HepG2 (cell line): ENCODE results near the gene MPZL3. TPM values are rescaled to one million over a fixed set of nuclear protein-coding genes. Genes with fewer than 3 reads are reported as not detected.

Experiments used
- ARNTL ChIP-seq: sonication (generic); formaldehyde crosslinking; IDR thresholded peaks from 2 replicates; pipeline ENCODE4 v1.4.0; 2020; ENCODE audit warnings: mild to moderate bottlenecking, missing genetic modification reagents
- CREM ChIP-seq, 2 experiments: sonication (generic) in 1 of 2; formaldehyde crosslinking in 1 of 2; IDR thresholded peaks; 2 replicates each; pipeline versions ENCODE4 v1.4.0 to v1.6.1; 2016 to 2020; ENCODE audit warnings: antibody characterized with exemption in 1 of 2, mild to moderate bottlenecking in 1 of 2, missing genetic modification reagents in 1 of 2
- FOXK2 ChIP-seq: fragments of 450-650 bp; IDR thresholded peaks from 2 replicates; pipeline ENCODE4 v1.6.1; 2016
- GATAD2A ChIP-seq: IDR thresholded peaks from 2 replicates; pipeline ENCODE4 v1.6.1; 2016
- HNF4A ChIP-seq: sonication (generic); formaldehyde crosslinking; IDR thresholded peaks from 2 replicates; pipeline ENCODE4 v1.4.0; 2020; ENCODE audit warnings: missing genetic modification reagents
- MYC ChIP-seq: sonication (generic); formaldehyde crosslinking; IDR thresholded peaks from 2 replicates; pipeline ENCODE4 v1.9.0; 2021; ENCODE audit warnings: missing genetic modification reagents, borderline replicate concordance
- REPIN1 ChIP-seq: sonication (generic); formaldehyde crosslinking; IDR thresholded peaks from 2 replicates; pipeline ENCODE4 v1.8.0; 2022; ENCODE audit warnings: missing genetic modification reagents, low read depth, mild to moderate bottlenecking, borderline replicate concordance
- SRSF1 ChIP-seq: fragments of 200-400 bp; formaldehyde crosslinking; optimal IDR thresholded peaks from 2 replicates; pipeline ENCODE3; 2017; ENCODE audit warnings: mild to moderate bottlenecking, low read depth, low read length, moderate library complexity
- ZBTB21 ChIP-seq: sonication (generic); formaldehyde crosslinking; IDR thresholded peaks from 2 replicates; pipeline ENCODE4 v1.4.0; 2020; ENCODE audit warnings: missing genetic modification reagents
- ZFP36L1 ChIP-seq: sonication (generic); formaldehyde crosslinking; IDR thresholded peaks from 2 replicates; pipeline ENCODE4 v1.8.0; 2022; ENCODE audit warnings: mild to moderate bottlenecking, missing genetic modification reagents, moderate library complexity
- ZNF234 ChIP-seq: sonication (generic); formaldehyde crosslinking; conservative IDR thresholded peaks from 2 replicates; pipeline ENCODE4 v1.5.1; 2020; ENCODE audit warnings: mild to moderate bottlenecking, missing genetic modification reagents
- ZNF326 ChIP-seq: sonication (generic); formaldehyde crosslinking; IDR thresholded peaks from 2 replicates; pipeline ENCODE4 v1.4.0; 2020; ENCODE audit warnings: missing genetic modification reagents, borderline replicate concordance
- polyA plus RNA-seq, 8 experiments: library from polyadenylated mRNA; depleted of rRNA in 3 of 8; stranded (reverse) in 7 of 8; unstranded in 1 of 8; fragments of >200 nt; fragmentation: Illumina TruSeq in 4 of 8; extraction: Trizol in 4 of 8; gene quantifications; 2 replicates each; pipeline versions ENCODE4 v1.2.1 to v1.2.3, GENCODE V29; 2011 to 2016; ENCODE audit warnings: low read depth in 4 of 8, missing spikeins in 1 of 8, mixed read lengths in 1 of 8; ENCODE audit not compliant: insufficient read depth in 1 of 8
- total RNA-seq, 5 experiments: library from RNA; depleted of rRNA; stranded (reverse); fragments of >200 nt; fragmentation: Illumina TruSeq; extraction: Trizol; gene quantifications; 2 replicates each; pipeline ENCODE4 v1.2.3, GENCODE V29; 2016; ENCODE audit warnings: low read depth in 1 of 5
- TF ChIP-seq, protein P1 (sequence below): sonication (generic); formaldehyde crosslinking; IDR thresholded peaks from 2 replicates; pipeline ENCODE4 v1.8.1; 2022; ENCODE audit warnings: low read depth, mild to moderate bottlenecking, missing genetic modification reagents
- TF ChIP-seq, protein P2 (sequence below): sonication (generic); formaldehyde crosslinking; IDR thresholded peaks from 2 replicates; pipeline ENCODE4 v1.4.0; 2020; ENCODE audit warnings: missing genetic modification reagents, borderline replicate concordance
- TF ChIP-seq, protein P3 (sequence below): sonication (generic); formaldehyde crosslinking; IDR thresholded peaks from 2 replicates; pipeline ENCODE4 v1.4.0; 2020; ENCODE audit warnings: missing genetic modification reagents
- TF ChIP-seq, protein P4 (sequence below): sonication (generic); formaldehyde crosslinking; IDR thresholded peaks from 2 replicates; pipeline ENCODE4 v1.5.1; 2020; ENCODE audit warnings: mild to moderate bottlenecking, missing genetic modification reagents, borderline replicate concordance
- TF ChIP-seq, protein P5 (sequence below): sonication (generic); formaldehyde crosslinking; IDR thresholded peaks from 2 replicates; pipeline ENCODE4 v1.4.0; 2020; ENCODE audit warnings: missing genetic modification reagents

The MPZL3 gene
- total and polyA plus RNA-seq, 2 of the 13 experiments (the other 11 are each of a cell fraction or from before 2014, with no cell fraction given) = 5.3 to 9.3 TPM

DNA sequence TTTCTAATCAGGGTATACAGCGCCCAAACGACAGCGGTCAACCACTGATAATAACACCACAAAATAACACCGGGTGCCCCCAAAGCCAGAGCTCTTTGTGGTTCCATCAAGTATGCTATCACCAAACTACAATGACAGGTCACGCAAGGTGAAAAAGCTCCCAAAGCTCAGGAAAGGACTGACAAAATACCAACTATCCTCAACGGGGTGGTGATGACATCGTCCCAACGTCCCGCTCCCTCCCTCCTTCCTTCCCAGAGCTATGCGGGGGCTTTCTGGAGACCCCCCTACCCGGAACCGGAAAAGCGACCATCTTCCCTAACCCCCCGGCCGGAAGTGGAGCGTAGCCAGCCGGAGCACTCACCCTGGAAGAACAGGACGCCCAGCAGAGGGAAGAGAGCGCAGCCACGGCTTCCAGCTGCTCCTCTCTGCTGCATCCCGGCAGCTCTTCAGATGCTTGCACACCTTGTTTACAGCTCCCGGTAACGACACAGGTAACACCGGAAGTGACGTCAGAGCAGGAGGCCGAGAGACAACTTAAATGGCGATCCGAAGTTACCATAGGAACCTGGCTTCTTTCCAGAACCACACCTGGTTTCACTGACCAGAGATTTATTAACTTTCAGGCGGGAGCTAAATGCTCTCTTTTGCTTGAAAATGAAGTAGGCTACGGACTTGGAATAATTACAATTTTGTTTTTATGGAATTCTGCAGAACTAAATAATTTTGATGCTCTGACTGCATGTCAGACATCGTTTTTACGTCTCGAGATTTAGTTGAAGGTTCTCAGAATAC is at the start of gene MPZL3 (continued):
- TF ChIP-seq, protein P1, sequence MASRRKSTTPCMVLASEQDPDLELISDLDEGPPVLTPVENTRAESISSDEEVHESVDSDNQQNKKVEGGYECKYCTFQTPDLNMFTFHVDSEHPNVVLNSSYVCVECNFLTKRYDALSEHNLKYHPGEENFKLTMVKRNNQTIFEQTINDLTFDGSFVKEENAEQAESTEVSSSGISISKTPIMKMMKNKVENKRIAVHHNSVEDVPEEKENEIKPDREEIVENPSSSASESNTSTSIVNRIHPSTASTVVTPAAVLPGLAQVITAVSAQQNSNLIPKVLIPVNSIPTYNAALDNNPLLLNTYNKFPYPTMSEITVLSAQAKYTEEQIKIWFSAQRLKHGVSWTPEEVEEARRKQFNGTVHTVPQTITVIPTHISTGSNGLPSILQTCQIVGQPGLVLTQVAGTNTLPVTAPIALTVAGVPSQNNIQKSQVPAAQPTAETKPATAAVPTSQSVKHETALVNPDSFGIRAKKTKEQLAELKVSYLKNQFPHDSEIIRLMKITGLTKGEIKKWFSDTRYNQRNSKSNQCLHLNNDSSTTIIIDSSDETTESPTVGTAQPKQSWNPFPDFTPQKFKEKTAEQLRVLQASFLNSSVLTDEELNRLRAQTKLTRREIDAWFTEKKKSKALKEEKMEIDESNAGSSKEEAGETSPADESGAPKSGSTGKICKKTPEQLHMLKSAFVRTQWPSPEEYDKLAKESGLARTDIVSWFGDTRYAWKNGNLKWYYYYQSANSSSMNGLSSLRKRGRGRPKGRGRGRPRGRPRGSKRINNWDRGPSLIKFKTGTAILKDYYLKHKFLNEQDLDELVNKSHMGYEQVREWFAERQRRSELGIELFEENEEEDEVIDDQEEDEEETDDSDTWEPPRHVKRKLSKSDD (CRISPR knock-in tag) = no peak
- TF ChIP-seq, protein P2, sequence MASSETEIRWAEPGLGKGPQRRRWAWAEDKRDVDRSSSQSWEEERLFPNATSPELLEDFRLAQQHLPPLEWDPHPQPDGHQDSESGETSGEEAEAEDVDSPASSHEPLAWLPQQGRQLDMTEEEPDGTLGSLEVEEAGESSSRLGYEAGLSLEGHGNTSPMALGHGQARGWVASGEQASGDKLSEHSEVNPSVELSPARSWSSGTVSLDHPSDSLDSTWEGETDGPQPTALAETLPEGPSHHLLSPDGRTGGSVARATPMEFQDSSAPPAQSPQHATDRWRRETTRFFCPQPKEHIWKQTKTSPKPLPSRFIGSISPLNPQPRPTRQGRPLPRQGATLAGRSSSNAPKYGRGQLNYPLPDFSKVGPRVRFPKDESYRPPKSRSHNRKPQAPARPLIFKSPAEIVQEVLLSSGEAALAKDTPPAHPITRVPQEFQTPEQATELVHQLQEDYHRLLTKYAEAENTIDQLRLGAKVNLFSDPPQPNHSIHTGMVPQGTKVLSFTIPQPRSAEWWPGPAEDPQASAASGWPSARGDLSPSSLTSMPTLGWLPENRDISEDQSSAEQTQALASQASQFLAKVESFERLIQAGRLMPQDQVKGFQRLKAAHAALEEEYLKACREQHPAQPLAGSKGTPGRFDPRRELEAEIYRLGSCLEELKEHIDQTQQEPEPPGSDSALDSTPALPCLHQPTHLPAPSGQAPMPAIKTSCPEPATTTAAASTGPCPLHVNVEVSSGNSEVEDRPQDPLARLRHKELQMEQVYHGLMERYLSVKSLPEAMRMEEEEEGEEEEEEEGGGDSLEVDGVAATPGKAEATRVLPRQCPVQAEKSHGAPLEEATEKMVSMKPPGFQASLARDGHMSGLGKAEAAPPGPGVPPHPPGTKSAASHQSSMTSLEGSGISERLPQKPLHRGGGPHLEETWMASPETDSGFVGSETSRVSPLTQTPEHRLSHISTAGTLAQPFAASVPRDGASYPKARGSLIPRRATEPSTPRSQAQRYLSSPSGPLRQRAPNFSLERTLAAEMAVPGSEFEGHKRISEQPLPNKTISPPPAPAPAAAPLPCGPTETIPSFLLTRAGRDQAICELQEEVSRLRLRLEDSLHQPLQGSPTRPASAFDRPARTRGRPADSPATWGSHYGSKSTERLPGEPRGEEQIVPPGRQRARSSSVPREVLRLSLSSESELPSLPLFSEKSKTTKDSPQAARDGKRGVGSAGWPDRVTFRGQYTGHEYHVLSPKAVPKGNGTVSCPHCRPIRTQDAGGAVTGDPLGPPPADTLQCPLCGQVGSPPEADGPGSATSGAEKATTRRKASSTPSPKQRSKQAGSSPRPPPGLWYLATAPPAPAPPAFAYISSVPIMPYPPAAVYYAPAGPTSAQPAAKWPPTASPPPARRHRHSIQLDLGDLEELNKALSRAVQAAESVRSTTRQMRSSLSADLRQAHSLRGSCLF (CRISPR knock-in tag) = no peak; the same call in 1 of the 2 replicates
- TF ChIP-seq ARNTL (no peak), FOXK2 (peak; percentile 77), REPIN1 (CRISPR knock-in tag) (peak; percentile 21; the same call in 1 of the 2 replicates), ZBTB21 (CRISPR knock-in tag) (peak; percentile 71; the same call in 1 of the 2 replicates), SRSF1 (peak; percentile 87), HNF4A (CRISPR knock-in tag) (0 out of 2 replicates have a peak, but pooled peaks have one; percentile 2), ZNF234 (CRISPR knock-in tag) (no peak), MYC (peak; percentile 26; the same call in 1 of the 2 replicates), CREM (IDR thresholded peaks at IDR 0.05) (peak; percentile 98), CREM (CRISPR knock-in tag; IDR thresholded peaks at IDR 0.05) (0 out of 2 replicates have a peak, but pooled peaks have one; percentile 27), ZFP36L1 (CRISPR knock-in tag) (no peak), GATAD2A (CRISPR knock-in tag) (peak; percentile 48; the same call in 1 of the 2 replicates), ZNF326 (no peak)
- TF ChIP-seq, protein P3, sequence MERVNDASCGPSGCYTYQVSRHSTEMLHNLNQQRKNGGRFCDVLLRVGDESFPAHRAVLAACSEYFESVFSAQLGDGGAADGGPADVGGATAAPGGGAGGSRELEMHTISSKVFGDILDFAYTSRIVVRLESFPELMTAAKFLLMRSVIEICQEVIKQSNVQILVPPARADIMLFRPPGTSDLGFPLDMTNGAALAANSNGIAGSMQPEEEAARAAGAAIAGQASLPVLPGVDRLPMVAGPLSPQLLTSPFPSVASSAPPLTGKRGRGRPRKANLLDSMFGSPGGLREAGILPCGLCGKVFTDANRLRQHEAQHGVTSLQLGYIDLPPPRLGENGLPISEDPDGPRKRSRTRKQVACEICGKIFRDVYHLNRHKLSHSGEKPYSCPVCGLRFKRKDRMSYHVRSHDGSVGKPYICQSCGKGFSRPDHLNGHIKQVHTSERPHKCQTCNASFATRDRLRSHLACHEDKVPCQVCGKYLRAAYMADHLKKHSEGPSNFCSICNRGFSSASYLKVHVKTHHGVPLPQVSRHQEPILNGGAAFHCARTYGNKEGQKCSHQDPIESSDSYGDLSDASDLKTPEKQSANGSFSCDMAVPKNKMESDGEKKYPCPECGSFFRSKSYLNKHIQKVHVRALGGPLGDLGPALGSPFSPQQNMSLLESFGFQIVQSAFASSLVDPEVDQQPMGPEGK (CRISPR knock-in tag) = peak; percentile 99
- TF ChIP-seq, protein P4, sequence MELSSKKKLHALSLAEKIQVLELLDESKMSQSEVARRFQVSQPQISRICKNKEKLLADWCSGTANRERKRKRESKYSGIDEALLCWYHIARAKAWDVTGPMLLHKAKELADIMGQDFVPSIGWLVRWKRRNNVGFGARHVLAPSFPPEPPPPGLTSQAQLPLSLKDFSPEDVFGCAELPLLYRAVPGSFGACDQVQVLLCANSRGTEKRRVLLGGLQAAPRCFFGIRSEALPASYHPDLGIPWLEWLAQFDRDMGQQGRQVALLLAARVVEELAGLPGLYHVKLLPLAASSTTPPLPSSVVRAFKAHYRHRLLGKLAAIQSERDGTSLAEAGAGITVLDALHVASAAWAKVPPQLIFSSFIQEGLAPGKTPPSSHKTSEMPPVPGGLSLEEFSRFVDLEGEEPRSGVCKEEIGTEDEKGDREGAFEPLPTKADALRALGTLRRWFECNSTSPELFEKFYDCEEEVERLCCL = no peak
- TF ChIP-seq, protein P5, sequence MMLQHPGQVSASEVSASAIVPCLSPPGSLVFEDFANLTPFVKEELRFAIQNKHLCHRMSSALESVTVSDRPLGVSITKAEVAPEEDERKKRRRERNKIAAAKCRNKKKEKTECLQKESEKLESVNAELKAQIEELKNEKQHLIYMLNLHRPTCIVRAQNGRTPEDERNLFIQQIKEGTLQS (CRISPR knock-in tag) = peak; percentile 12; the same call in 1 of the 2 replicates
